Motor neuron (in vitro differentiated cells): Measurements from ENCODE around the gene PRX. TPM values are rescaled to one million over a fixed set of nuclear protein-coding genes. Genes with fewer than 3 reads are reported as not detected.
A peak's percentile ranks its signal among the peaks of the same experiment; 100 is the strongest.
"Not testable (repeated sequence)": the region's sequence is repeated elsewhere in the genome, so short reads cannot be mapped to it uniquely, and the experiment has no call there.

ENCODE experiments used
- ATAC-seq, 8 experiments: fragments of 200-7000 bp; cut with Tn5 transposase; replicated peaks in 6 of 8; 2 replicates each; pipeline ENCODE4 v1.8.0; 2021; ENCODE audit warnings: mild to moderate bottlenecking in 8 of 8, moderate library complexity in 8 of 8
- H3K27ac ChIP-seq, 2 donors: fragments of 250-450 bp; sonication (Bioruptor Pico); 2 replicates each; pipeline ENCODE4 v1.9.0; 2021; ENCODE audit warnings: antibody characterized with exemption in 2 of 2, mild to moderate bottlenecking in 2 of 2, moderate library complexity in 1 of 2
- H3K4me1 ChIP-seq, 2 donors: fragments of 250-450 bp; sonication (Bioruptor Pico); replicated peaks in 1 of 2; 2 replicates each; pipeline ENCODE4 v1.6.1; 2021; ENCODE audit warnings: antibody characterized with exemption in 2 of 2, mild to moderate bottlenecking in 2 of 2, moderate library complexity in 1 of 2
- H3K4me3 ChIP-seq, 5 donors: fragments of 250-450 bp; sonication (Bioruptor Pico); 2 replicates each; pipeline ENCODE4 v1.9.0; 2021; ENCODE audit warnings: antibody characterized with exemption in 5 of 5, mild to moderate bottlenecking in 5 of 5, moderate library complexity in 4 of 5
- WGBS, 10 experiments: fragments of 450-650 bp; shearing (Covaris generic); methylation state at CpG; one replicate each; pipeline ENCODE4 v1.0.0; 2022; 5-methylcytosine and 5-hydroxymethylcytosine counted together
- in situ Hi-C, 9 experiments: fragments of 400-800 bp; cut with MboI; loops; one replicate each; pipeline ENCODE4 v1.15.0; 2021; ENCODE audit warnings: low sequenced_read_pairs in 9 of 9, low pct_unique_long_range_greater_than_20kb in 2 of 9; ENCODE audit not compliant: unreplicated experiment in 9 of 9
- total RNA-seq, 8 experiments: library from RNA; unstranded; fragments of 300-600 nt; gene quantifications; 2 replicates each; pipeline versions ENCODE4 v1.2.3 to v1.2.4, GENCODE V29; 2022

PRX gene
- total RNA-seq, 8 experiments from 2014 or later = 0.71 to 4.1 (median 1.3) TPM

- H3K27ac ChIP-seq = no peak overlapping the region
Observed at GRCh38 chr19:40387155-40387554, 26.0 kb downstream of the PRX start.

GRCh38 chr19:40383668-40384248, 29.4 kb downstream of the PRX start:
- Histone ChIP-seq H3K4me3 (no peak overlapping the region), H3K4me1 (no peaks in the 10 kb centered on the region), H3K27ac (no peak overlapping the region)
- 71 to 100% (median 94%) methylated on average over 1 to 12 of the region's 28 CpGs; no CpG with 5 or more reads in 3 of the 10 experiments for WGBS, 10 experiments
- in situ Hi-C loops = no loop called here
- ATAC-seq = no peak

More at GRCh38 chr19:40387155-40387554, 26.0 kb downstream of the PRX start:
- ATAC-seq = no peak
- 71 to 96% (median 81%) methylated on average over 1 to 9 of the region's 10 CpGs; no CpG with 5 or more reads in 1 of the 10 experiments for WGBS, 10 experiments
- no peak overlapping the region for H3K4me3 ChIP-seq
- in situ Hi-C loops = no loop called here
- no peaks in the 10 kb centered on the region for H3K4me1 ChIP-seq

GRCh38 chr19:40381321-40381720, 31.9 kb downstream of the PRX start:
- H3K27ac ChIP-seq = no peak overlapping the region
- 100% methylated on average over 1 to 2 of the region's 3 CpGs; no CpG with 5 or more reads in 8 of the 10 experiments for WGBS, 10 experiments
- ATAC-seq = peak in 1 of 8 experiments; percentile 27
- in situ Hi-C loops = no loop called here
- no peak overlapping the region for H3K4me3 ChIP-seq
- H3K4me1 ChIP-seq = no peaks in the 10 kb centered on the region

GRCh38 chr19:40380199-40381037, 32.8 kb downstream of the PRX start:
- H3K4me1 ChIP-seq = no peaks in the 10 kb centered on the region
- H3K27ac ChIP-seq = no peak overlapping the region
- ATAC-seq = peak in 3 of 8 experiments; percentile 6 to 11 (median 10)
- no peak overlapping the region for H3K4me3 ChIP-seq
- 80 to 100% (median 93%) methylated on average over 1 to 12 of the region's 37 CpGs; no CpG with 5 or more reads in 4 of the 10 experiments for WGBS, 10 experiments
- in situ Hi-C loops = no loop called here

DNA sequence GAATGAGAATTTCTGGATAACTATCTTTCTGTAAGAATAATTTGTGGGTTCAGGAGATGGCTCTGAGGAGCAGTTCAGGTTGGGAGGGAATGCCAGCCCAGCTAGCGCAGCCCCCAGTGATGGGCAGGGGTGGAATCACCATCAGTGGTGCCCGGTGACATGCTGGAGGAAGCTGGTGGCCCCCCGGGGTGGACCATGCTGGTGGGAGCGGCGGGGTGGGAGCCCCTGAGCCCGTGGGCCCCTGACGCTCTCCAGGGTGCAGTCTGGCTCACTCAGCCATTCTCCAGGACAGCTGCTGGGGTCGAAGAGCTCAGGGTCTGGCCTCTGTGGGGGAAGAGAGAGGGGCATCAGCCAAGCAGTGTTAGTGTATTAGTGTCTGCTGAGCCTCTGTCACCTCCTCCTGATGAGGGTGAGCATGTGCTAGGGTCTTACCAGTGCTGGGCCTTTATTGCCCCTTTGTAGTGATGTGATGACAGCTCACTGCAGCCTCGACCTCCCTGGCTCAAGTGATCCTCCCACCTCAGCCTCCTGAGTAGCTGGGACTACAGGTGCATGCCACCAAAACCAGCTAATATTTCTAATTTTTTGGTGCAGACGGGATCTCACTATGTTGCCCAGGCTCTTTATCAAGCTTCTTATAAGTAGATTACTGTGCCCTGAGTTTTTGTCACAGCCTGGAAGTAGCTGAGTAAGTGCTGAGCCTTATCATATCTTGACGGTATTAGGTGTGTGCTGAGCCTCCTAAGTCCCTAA, 33.6 kb downstream of the PRX start:
- ATAC-seq = no peak
- Histone ChIP-seq H3K27ac (no peak overlapping the region), H3K4me3 (no peak overlapping the region), H3K4me1 (no peaks in the 10 kb centered on the region)
- in situ Hi-C loops = no loop called here
- 33 to 100% (median 87%) methylated on average over 1 to 6 of the region's 11 CpGs; no CpG with 5 or more reads in 3 of the 10 experiments for WGBS, 10 experiments

DNA sequence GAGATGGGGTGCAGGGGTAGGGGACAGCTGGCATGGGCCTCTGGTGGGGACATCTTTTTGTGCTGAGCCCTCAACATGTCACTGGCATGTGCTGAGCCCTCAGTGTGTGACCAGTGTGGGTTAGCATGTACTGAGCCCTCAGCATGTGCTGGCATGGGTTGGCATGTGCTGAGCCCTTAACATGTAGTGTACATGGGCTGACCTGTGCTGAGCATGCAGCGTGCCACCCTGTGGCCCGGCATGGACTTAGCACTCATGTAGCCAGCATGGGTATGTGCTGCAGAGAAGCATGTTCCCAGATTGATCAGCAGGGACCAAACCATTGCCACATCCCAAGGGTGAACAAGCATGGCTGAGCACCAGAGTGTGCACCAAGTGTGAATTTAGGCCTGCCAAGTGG, 34.7 kb downstream of the PRX start:
- no peak overlapping the region for H3K27ac ChIP-seq
- WGBS, 10 experiments = 93 to 100% methylated on average over 2 of the region's 2 CpGs; no CpG with 5 or more reads in 8 of the 10 experiments
- no peaks in the 10 kb centered on the region for H3K4me1 ChIP-seq
- no peak overlapping the region for H3K4me3 ChIP-seq
- in situ Hi-C loops = no loop called here
- ATAC-seq = peak in 6 of 8 experiments; percentile 14 to 32 (median 23)

GRCh38 chr19:40377876-40378385, 35.2 kb downstream of the PRX start:
- no peak overlapping the region for H3K27ac ChIP-seq
- peak in 3 of 8 experiments; percentile 9 to 13 (median 10) for ATAC-seq
- in situ Hi-C loops = no loop called here
- no peaks in the 10 kb centered on the region for H3K4me1 ChIP-seq
- WGBS, 10 experiments = 90 to 100% (median 100%) methylated on average over 1 to 2 of the region's 25 CpGs; no CpG with 5 or more reads in 7 of the 10 experiments
- no peak overlapping the region for H3K4me3 ChIP-seq

DNA sequence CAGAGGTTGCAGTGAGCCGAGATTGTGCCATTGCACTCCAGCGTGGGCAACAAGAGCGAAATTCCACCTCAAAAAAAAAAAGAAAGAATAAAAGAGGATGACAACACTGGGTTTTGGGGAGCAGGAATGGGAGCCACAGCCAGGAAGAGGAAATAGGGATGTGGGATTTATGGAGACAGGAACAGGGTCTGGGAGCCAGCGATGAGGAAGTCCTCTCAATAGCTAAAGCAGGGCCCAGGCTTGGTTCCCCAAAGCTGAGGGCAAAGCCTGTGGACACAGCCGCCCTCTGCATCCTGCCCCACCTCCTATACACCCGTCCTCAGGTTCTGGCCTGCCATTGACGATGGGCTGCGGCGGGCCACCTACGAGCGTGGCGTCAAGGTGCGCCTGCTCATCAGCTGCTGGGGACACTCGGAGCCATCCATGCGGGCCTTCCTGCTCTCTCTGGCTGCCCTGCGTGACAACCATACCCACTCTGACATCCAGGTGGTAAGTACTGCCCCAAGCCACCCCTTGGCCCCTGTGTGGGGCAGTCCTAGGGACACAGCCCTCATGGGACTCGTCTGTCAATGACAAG, 36.8 kb downstream of the PRX start:
- Histone ChIP-seq H3K4me3 (no peak overlapping the region), H3K4me1 (no peaks in the 10 kb centered on the region), H3K27ac (no peak overlapping the region)
- 88 to 100% (median 92%) methylated on average over 3 to 5 of the region's 17 CpGs; no CpG with 5 or more reads in 6 of the 10 experiments for WGBS, 10 experiments
- no peak for ATAC-seq
- in situ Hi-C loops = no loop called here

DNA sequence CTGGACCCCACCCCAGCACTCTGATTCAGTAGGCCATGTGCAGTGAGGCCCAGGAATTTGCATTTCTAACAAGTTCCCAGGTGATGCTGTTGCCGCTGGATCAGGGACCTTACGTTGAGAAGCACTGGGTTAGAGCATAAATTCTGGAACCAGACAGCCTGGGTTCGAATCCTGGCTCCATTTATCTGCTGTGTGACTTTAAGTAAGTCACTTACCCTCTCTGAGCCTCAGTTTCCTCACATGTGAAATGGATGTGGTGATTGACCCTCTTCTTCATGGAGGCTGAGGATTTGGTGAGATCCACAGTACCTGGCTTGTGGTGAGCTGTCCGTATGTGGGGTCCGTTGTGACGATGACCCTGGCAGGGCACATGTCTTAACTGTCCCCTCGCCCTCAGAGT, 39.1 kb downstream of the PRX start:
- Histone ChIP-seq H3K4me1 (no peaks in the 10 kb centered on the region), H3K27ac (no peak overlapping the region), H3K4me3 (no peak overlapping the region)
- in situ Hi-C loops = no loop called here
- WGBS, 10 experiments = 80 to 100% (median 92%) methylated on average over 1 to 7 of the region's 7 CpGs; no CpG with 5 or more reads in 4 of the 10 experiments
- ATAC-seq = no peak

DNA sequence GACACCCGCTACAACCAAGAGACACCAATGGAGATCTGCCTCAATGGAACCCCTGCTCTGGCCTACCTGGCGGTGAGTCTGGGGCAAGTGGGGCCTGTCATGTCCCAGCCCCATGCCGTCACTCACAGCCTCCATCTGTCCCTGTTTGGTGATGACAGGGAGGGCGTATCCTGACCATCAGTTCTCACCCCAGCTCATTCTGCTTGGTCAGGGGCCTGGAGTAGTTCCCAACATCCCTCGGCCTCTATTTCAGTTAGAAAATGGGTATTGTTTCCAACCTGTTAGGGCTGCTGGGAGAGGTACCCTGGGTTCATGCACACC, 41.4 kb downstream of the PRX start:
- no peak overlapping the region for H3K27ac ChIP-seq
- no peak for ATAC-seq
- WGBS, 10 experiments = 90 to 100% (median 100%) methylated on average over 1 to 2 of the region's 5 CpGs; no CpG with 5 or more reads in 7 of the 10 experiments
- in situ Hi-C loops = no loop called here
- H3K4me3 ChIP-seq = no peak overlapping the region
- H3K4me1 ChIP-seq = peaks cover 6% of the 10 kb centered on the region in 2 donors

DNA sequence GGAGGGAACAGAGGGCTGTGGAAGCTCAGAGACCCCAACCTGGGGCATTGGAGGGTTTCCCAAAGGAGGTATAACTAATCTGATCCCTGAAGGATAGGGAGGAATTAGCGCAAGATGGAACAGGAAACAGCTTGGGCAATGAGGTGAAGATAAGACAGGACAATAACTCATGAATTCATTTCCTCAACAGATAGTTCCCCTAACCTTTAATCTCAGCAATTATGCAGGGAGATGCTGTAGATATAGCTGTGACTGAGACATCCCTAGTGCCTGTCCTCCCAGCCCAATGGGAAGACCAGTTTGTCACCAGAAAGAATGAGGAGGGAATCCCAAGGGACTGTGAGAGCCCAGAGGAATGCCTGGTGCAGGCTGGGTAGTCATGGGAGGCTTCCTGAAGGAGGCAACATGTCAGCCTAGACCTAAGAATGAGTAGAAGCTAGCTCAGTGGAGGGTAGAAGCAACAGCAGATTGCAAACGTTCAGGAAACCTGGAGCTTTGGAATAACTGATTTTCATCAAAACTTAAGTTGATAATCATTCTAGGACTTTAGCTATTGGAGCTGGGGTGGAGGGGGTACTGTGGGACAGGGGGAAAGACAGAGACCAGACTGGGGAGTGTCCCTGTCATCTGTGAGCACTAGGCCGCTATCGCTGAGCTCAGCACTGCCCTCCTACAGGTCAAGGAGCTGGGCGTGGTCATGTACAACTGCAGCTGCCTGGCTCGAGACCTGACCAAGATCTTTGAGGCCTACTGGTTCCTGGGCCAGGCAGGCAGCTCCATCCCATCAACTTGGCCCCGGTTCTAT, 42.0 kb downstream of the PRX start:
- Histone ChIP-seq H3K4me1 (peaks cover 11% of the 10 kb centered on the region in 2 donors), H3K27ac (no peak overlapping the region), H3K4me3 (no peak overlapping the region)
- 70 to 100% (median 88%) methylated on average over 1 to 3 of the region's 7 CpGs; no CpG with 5 or more reads in 4 of the 10 experiments for WGBS, 10 experiments
- in situ Hi-C loops = no loop called here
- peak in 1 of 8 experiments; percentile 15 for ATAC-seq

GRCh38 chr19:40370253-40370652, 42.9 kb downstream of the PRX start:
- in situ Hi-C loops, H3K4me3 ChIP-seq, ATAC-seq, H3K27ac ChIP-seq: not testable (repeated sequence)
- 82 to 100% (median 100%) methylated on average over 1 to 3 of the region's 3 CpGs; no CpG with 5 or more reads in 7 of the 10 experiments for WGBS, 10 experiments
- peaks cover 11% of the 10 kb centered on the region in 2 donors for H3K4me1 ChIP-seq
